Parathyroid adenoma (tissue), 2 donors: Measurements from ENCODE around the gene PIEZO1.

Source experiments
- H2AFZ ChIP-seq: fragments of 300-600 bp; sonication (generic); one replicate; pipeline ENCODE4 v1.7.0; 2017; ENCODE audit warnings: antibody characterized with exemption, mild to moderate bottlenecking
- H3K27ac ChIP-seq: fragments of 300-600 bp; sonication (generic); one replicate; pipeline ENCODE4 v1.7.0; 2017
- H3K27me3 ChIP-seq: fragments of 300-600 bp; sonication (generic); one replicate; pipeline ENCODE4 v1.7.0; 2017; ENCODE audit warnings: low read length; ENCODE audit not compliant: control insufficient read depth, insufficient read depth
- H3K36me3 ChIP-seq: fragments of 300-600 bp; sonication (generic); one replicate; pipeline ENCODE4 v1.7.0; 2017; ENCODE audit warnings: low read length; ENCODE audit not compliant: control insufficient read depth, insufficient read depth
- H3K4me1 ChIP-seq: fragments of 300-600 bp; sonication (generic); one replicate; pipeline ENCODE4 v1.7.0; 2017; ENCODE audit warnings: control low read depth
- H3K4me2 ChIP-seq: fragments of 300-600 bp; sonication (generic); one replicate; pipeline ENCODE4 v1.7.0; 2017; ENCODE audit warnings: low read length
- H3K4me3 ChIP-seq: fragments of 300-600 bp; sonication (generic); one replicate; pipeline ENCODE4 v1.7.0; 2017; ENCODE audit warnings: low read depth, low read length
- H3K79me2 ChIP-seq: fragments of 300-600 bp; sonication (generic); one replicate; pipeline ENCODE4 v1.7.0; 2017; ENCODE audit warnings: control low read depth
- H3K9ac ChIP-seq: fragments of 300-600 bp; sonication (generic); one replicate; pipeline ENCODE4 v1.7.0; 2017; ENCODE audit warnings: mild to moderate bottlenecking
- H3K9me3 ChIP-seq: fragments of 300-600 bp; sonication (generic); one replicate; pipeline ENCODE4 v1.7.0; 2017; ENCODE audit warnings: low read length; ENCODE audit not compliant: control insufficient read depth
- CTCF ChIP-seq: fragments of 300-600 bp; sonication (generic); IDR thresholded peaks from one replicate; pipeline ENCODE4 v1.7.0; 2017; ENCODE audit warnings: antibody characterized with exemption, mild to moderate bottlenecking
- donor health status: primary hyperparathyroidism.

The PIEZO1 gene

GRCh38 chr16:88702371-88703210 is 82.4 kb downstream of the PIEZO1 start:
- no peak for TF ChIP-seq CTCF
- H3K4me3 ChIP-seq: no peak overlapping the region
- peaks cover 10% of the 10 kb centered on the region for H3K4me1 ChIP-seq

GRCh38 chr16:88701581-88702370 is 83.2 kb downstream of the PIEZO1 start:
- Histone ChIP-seq H3K4me2 (no peak overlapping the region), H3K36me3 (no peaks in the 10 kb centered on the region)

More at GRCh38 chr16:88702371-88703210, 82.4 kb downstream of the PIEZO1 start:
- Histone ChIP-seq H3K27me3 (no peaks in the 10 kb centered on the region), H3K36me3 (no peaks in the 10 kb centered on the region), H3K9me3 (no peaks in the 10 kb centered on the region), H2AFZ (no peak overlapping the region), H3K4me2 (no peak overlapping the region), H3K9ac (no peak overlapping the region), H3K27ac (no peak overlapping the region), H3K79me2 (peaks cover 13% of the 10 kb centered on the region)

GRCh38 chr16:88700636-88701482 is 84.2 kb downstream of the PIEZO1 start:
- H3K79me2 ChIP-seq: peaks cover 13% of the 10 kb centered on the region
- peak overlapping the region; percentile 44 for H3K27ac ChIP-seq
- H3K36me3 ChIP-seq: no peaks in the 10 kb centered on the region
- TF ChIP-seq CTCF: no peak
- no peak overlapping the region for H3K4me3 ChIP-seq
- H3K4me2 ChIP-seq: no peak overlapping the region
- no peak overlapping the region for H3K9ac ChIP-seq
- H3K27me3 ChIP-seq: no peaks in the 10 kb centered on the region
- H3K4me1 ChIP-seq: peaks cover 5% of the 10 kb centered on the region
- no peaks in the 10 kb centered on the region for H3K9me3 ChIP-seq
- H2AFZ ChIP-seq: no peak overlapping the region

More at GRCh38 chr16:88701581-88702370, 83.2 kb downstream of the PIEZO1 start:
- no peak overlapping the region for H3K9ac ChIP-seq
- no peaks in the 10 kb centered on the region for H3K9me3 ChIP-seq
- no peak overlapping the region for H3K4me3 ChIP-seq
- no peak overlapping the region for H3K27ac ChIP-seq
- H3K27me3 ChIP-seq: no peaks in the 10 kb centered on the region
- H3K79me2 ChIP-seq: peaks cover 13% of the 10 kb centered on the region
- H2AFZ ChIP-seq: no peak overlapping the region
- H3K4me1 ChIP-seq: peaks cover 5% of the 10 kb centered on the region
- TF ChIP-seq CTCF: no peak

GRCh38 chr16:88700322-88700635 is 84.7 kb downstream of the PIEZO1 start:
- H3K36me3 ChIP-seq: no peaks in the 10 kb centered on the region
- no peak overlapping the region for H3K4me2 ChIP-seq
- no peaks in the 10 kb centered on the region for H3K27me3 ChIP-seq
- no peak overlapping the region for H3K27ac ChIP-seq
- peaks cover 4% of the 10 kb centered on the region for H3K4me1 ChIP-seq
- H3K4me3 ChIP-seq: no peak overlapping the region
- TF ChIP-seq CTCF: no peak
- H3K79me2 ChIP-seq: peaks cover 13% of the 10 kb centered on the region
- no peak overlapping the region for H2AFZ ChIP-seq
- no peak overlapping the region for H3K9ac ChIP-seq
- H3K9me3 ChIP-seq: no peaks in the 10 kb centered on the region
